ENCODE data around the gene DCP1A.
"Not testable (repeated sequence)": the region's sequence is repeated elsewhere in the genome, so short reads cannot be mapped to it uniquely, and the experiment has no call there.

The DCP1A gene

GRCh38 chr3:53328746-53329145, 18.6 kb downstream of the DCP1A start:
- no peak for TF ChIP-seq CTCF (IDR thresholded peaks at IDR 0.05; ENCODE audit: low read depth, low read length)
- no peak overlapping the region for H3K4me3 ChIP-seq (ENCODE audit: low read depth, low read length)

- H3K4me3 ChIP-seq (ENCODE audit: low read depth, low read length) = not testable (repeated sequence)
These were observed 19.4 kb downstream of the DCP1A start for GRCh38 chr3:53327986-53328385.

- TF ChIP-seq CTCF (IDR thresholded peaks at IDR 0.05; ENCODE audit: low read depth, low read length) = no peak
- no peak overlapping the region for H3K4me3 ChIP-seq (ENCODE audit: low read depth, low read length)
These were observed 23.2 kb downstream of the DCP1A start for GRCh38 chr3:53324105-53324504.

- TF ChIP-seq CTCF (IDR thresholded peaks at IDR 0.05; ENCODE audit: low read depth, low read length) = no peak
- no peak overlapping the region for H3K4me3 ChIP-seq (ENCODE audit: low read depth, low read length)
These were observed 26.6 kb downstream of the DCP1A start for GRCh38 chr3:53320697-53321096.

- TF ChIP-seq CTCF (IDR thresholded peaks at IDR 0.05; ENCODE audit: low read depth, low read length) = no peak
- no peak overlapping the region for H3K4me3 ChIP-seq (ENCODE audit: low read depth, low read length)
These were observed 28.8 kb downstream of the DCP1A start for GRCh38 chr3:53318522-53318921.

- no peak overlapping the region for H3K4me3 ChIP-seq (ENCODE audit: low read depth, low read length)
- TF ChIP-seq CTCF (IDR thresholded peaks at IDR 0.05; ENCODE audit: low read depth, low read length) = no peak
These were observed 34.5 kb downstream of the DCP1A start for GRCh38 chr3:53312832-53313231.

- TF ChIP-seq CTCF (IDR thresholded peaks at IDR 0.05; ENCODE audit: low read depth, low read length) = no peak
- no peak overlapping the region for H3K4me3 ChIP-seq (ENCODE audit: low read depth, low read length)
These were observed 35.5 kb downstream of the DCP1A start for GRCh38 chr3:53311882-53312281.

- TF ChIP-seq CTCF (IDR thresholded peaks at IDR 0.05; ENCODE audit: low read depth, low read length) = no peak
- no peak overlapping the region for H3K4me3 ChIP-seq (ENCODE audit: low read depth, low read length)
These were observed 43.4 kb downstream of the DCP1A start for GRCh38 chr3:53303957-53304356.

All from WI38 (cell line).